Panc1 (cell line): ENCODE results near the gene RIC3. TPM values are rescaled to one million over a fixed set of nuclear protein-coding genes. Genes with fewer than 3 reads are reported as not detected.

Experiments used
- ATAC-seq: fragments of 200-7000 bp; cut with Tn5 transposase; 2 replicates; pipeline ENCODE4 v1.9.1; 2020; ENCODE audit warnings: mild to moderate bottlenecking, moderate library complexity
- BruUV-seq: library from RNA; stranded (reverse); fragments of 400-500 nt; replicated peaks from 2 replicates; lab custom pipeline; 2021; lab: Mats Ljungman, UMichigan
- CTCF ChIA-PET: fragments of 300-600 bp; sonication (Branson Sonifier 250); formaldehyde crosslinking; loops from one replicate; lab custom pipeline; 2022; ENCODE audit warnings: antibody characterized with exemption; lab: Charles Lee
- POLR2A ChIA-PET: fragments of 300-600 bp; sonication (Branson Sonifier 250); formaldehyde crosslinking; loops from one replicate; lab custom pipeline; 2022; ENCODE audit warnings: antibody characterized with exemption; lab: Charles Lee
- DNase-seq: peaks from one replicate; pipeline ENCODE4 v3.0.0-alpha.2; 2010; ENCODE audit warnings: low read depth, low spot score
- H3K27ac ChIP-seq: 2 replicates; pipeline ENCODE4 v1.5.1; 2011; ENCODE audit warnings: mild to moderate bottlenecking, low read length, inconsistent platforms
- H3K27me3 ChIP-seq: fragments of 200-500 bp; sonication (Bioruptor generic); 2 replicates; pipeline ENCODE4 v1.6.0; 2014; ENCODE audit warnings: low read length, inconsistent platforms; ENCODE audit not compliant: control insufficient read depth, insufficient read depth
- H3K36me3 ChIP-seq: fragments of 200-500 bp; sonication (Bioruptor generic); 2 replicates; pipeline ENCODE4 v1.5.1; 2014; ENCODE audit warnings: inconsistent platforms, mild to moderate bottlenecking, low read length, moderate library complexity; ENCODE audit not compliant: control insufficient read depth, insufficient read depth
- H3K4me1 ChIP-seq: 2 replicates; pipeline ENCODE4 v1.5.1; 2011; ENCODE audit warnings: inconsistent platforms, mild to moderate bottlenecking, low read length, moderate library complexity; ENCODE audit not compliant: control insufficient read depth, insufficient read depth
- H3K4me3 ChIP-seq, 2 experiments: 2 replicates each; pipeline ENCODE4 v1.5.1; 2011 to 2012; ENCODE audit warnings: low read depth in 2 of 2, low read length in 2 of 2, mild to moderate bottlenecking in 2 of 2, inconsistent platforms in 1 of 2, moderate library complexity in 1 of 2
- H3K9me3 ChIP-seq: fragments of 200-500 bp; sonication (Bioruptor generic); 2 replicates; pipeline ENCODE4 v1.5.1; 2014; ENCODE audit warnings: low read depth, mild to moderate bottlenecking, inconsistent platforms, low read length, moderate library complexity; ENCODE audit not compliant: control insufficient read depth, insufficient read depth
- POLR2AphosphoS5 ChIP-seq: IDR thresholded peaks from 2 replicates; pipeline ENCODE4 v1.6.1; 2012; ENCODE audit warnings: mild to moderate bottlenecking, low read depth, low read length, moderate library complexity
- SIN3A ChIP-seq: IDR thresholded peaks from 2 replicates; pipeline ENCODE4 v1.6.1; 2012; ENCODE audit warnings: low read depth, mild to moderate bottlenecking, low read length, moderate library complexity, borderline replicate concordance; ENCODE audit not compliant: insufficient read depth
- TCF7L2 ChIP-seq: IDR thresholded peaks from 2 replicates; pipeline ENCODE4 v1.6.1; 2011; ENCODE audit warnings: mild to moderate bottlenecking, low read depth, low read length, inconsistent platforms
- in situ Hi-C: cut with HindIII; loops from 2 replicates; pipeline ENCODE4 v1.10.0; 2016; ENCODE audit warnings: low sequenced_read_pairs, low pct_unique_long_range_greater_than_20kb
- intact Hi-C: fragments of 100-400 bp; cut with micrococcal nuclease; formaldehyde crosslinking; loops from one replicate; pipeline ENCODE4 v1.10.0; 2022; ENCODE audit not compliant: unreplicated experiment
- total RNA-seq: library from RNA; stranded (reverse); gene quantifications from one replicate; pipeline ENCODE4 v1.2.1, GENCODE V29; 2021; ENCODE audit not compliant: unreplicated experiment
- TF ChIP-seq, protein P1 (sequence below): fragments of 450-650 bp; IDR thresholded peaks from 2 replicates; pipeline ENCODE4 v1.5.1; 2017; ENCODE audit warnings: mild to moderate bottlenecking
- TF ChIP-seq, protein P2 (sequence below), 2 experiments: IDR thresholded peaks; 2 replicates each; pipeline ENCODE4 v1.6.1; 2011 to 2012; ENCODE audit warnings: low read depth in 2 of 2, control low read depth in 1 of 2, low read length in 1 of 2, mild to moderate bottlenecking in 1 of 2, moderate library complexity in 1 of 2; ENCODE audit not compliant: insufficient read depth in 1 of 2

RIC3 gene
- total RNA-seq, 1 experiment from 2014 or later, result 4.2 TPM

GRCh38 chr11:8060146-8060719 lies 108.6 kb downstream of the RIC3 start:
- TF ChIP-seq, protein P1, sequence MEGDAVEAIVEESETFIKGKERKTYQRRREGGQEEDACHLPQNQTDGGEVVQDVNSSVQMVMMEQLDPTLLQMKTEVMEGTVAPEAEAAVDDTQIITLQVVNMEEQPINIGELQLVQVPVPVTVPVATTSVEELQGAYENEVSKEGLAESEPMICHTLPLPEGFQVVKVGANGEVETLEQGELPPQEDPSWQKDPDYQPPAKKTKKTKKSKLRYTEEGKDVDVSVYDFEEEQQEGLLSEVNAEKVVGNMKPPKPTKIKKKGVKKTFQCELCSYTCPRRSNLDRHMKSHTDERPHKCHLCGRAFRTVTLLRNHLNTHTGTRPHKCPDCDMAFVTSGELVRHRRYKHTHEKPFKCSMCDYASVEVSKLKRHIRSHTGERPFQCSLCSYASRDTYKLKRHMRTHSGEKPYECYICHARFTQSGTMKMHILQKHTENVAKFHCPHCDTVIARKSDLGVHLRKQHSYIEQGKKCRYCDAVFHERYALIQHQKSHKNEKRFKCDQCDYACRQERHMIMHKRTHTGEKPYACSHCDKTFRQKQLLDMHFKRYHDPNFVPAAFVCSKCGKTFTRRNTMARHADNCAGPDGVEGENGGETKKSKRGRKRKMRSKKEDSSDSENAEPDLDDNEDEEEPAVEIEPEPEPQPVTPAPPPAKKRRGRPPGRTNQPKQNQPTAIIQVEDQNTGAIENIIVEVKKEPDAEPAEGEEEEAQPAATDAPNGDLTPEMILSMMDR, result no peak
- TF ChIP-seq POLR2AphosphoS5 (no peak), TCF7L2 (no peak), SIN3A (no peak)
- TF ChIP-seq, protein P2, sequence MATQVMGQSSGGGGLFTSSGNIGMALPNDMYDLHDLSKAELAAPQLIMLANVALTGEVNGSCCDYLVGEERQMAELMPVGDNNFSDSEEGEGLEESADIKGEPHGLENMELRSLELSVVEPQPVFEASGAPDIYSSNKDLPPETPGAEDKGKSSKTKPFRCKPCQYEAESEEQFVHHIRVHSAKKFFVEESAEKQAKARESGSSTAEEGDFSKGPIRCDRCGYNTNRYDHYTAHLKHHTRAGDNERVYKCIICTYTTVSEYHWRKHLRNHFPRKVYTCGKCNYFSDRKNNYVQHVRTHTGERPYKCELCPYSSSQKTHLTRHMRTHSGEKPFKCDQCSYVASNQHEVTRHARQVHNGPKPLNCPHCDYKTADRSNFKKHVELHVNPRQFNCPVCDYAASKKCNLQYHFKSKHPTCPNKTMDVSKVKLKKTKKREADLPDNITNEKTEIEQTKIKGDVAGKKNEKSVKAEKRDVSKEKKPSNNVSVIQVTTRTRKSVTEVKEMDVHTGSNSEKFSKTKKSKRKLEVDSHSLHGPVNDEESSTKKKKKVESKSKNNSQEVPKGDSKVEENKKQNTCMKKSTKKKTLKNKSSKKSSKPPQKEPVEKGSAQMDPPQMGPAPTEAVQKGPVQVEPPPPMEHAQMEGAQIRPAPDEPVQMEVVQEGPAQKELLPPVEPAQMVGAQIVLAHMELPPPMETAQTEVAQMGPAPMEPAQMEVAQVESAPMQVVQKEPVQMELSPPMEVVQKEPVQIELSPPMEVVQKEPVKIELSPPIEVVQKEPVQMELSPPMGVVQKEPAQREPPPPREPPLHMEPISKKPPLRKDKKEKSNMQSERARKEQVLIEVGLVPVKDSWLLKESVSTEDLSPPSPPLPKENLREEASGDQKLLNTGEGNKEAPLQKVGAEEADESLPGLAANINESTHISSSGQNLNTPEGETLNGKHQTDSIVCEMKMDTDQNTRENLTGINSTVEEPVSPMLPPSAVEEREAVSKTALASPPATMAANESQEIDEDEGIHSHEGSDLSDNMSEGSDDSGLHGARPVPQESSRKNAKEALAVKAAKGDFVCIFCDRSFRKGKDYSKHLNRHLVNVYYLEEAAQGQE (IDR thresholded peaks at IDR 0.05; ENCODE audit: insufficient read depth in 1 of 2, low read depth in 2 of 2, low read length in 1 of 2), result no peak
- no peaks in the 10 kb centered on the region for H3K4me1 ChIP-seq
- ChIA-PET CTCF (no interaction called here), POLR2A (no interaction called here)
- no peak overlapping the region for H3K4me3 ChIP-seq
- intact Hi-C loops, result no loop called here
- H3K36me3 ChIP-seq, result no peaks in the 10 kb centered on the region
- no peaks in the 10 kb centered on the region for H3K9me3 ChIP-seq
- DNase-seq (no peak), ATAC-seq (no peak)
- BruUV-seq, result no TSS peak
- no peaks in the 10 kb centered on the region for H3K27me3 ChIP-seq
- in situ Hi-C loops, result no loop called here
- no peak overlapping the region for H3K27ac ChIP-seq

DNA sequence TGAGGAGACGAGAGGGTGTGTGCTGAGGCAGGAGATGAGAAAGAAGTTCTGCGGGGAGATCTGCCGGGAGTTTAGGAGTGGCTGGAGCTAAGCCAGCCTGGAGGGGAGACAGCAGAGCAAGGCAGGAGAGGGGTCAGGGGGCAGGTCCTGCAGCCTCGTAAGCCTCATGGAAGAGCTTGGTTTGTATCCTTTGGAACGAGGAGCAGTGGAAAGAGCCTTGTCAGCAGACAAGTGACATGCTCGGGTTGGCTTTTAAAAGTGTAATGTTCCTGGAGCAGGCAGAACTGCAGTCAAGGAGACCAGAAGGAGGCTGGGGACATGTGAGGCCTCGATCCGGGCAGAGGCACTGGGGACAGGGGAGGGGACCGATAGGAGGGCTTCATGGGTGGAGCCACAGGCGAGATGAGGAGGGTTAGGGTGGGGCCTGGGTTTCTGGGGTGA lies 109.2 kb downstream of the RIC3 start:
- intact Hi-C loops (no loop called here), in situ Hi-C loops (no loop called here)
- Histone ChIP-seq H3K9me3 (no peaks in the 10 kb centered on the region), H3K4me1 (no peaks in the 10 kb centered on the region), H3K4me3 (no peak overlapping the region), H3K36me3 (no peaks in the 10 kb centered on the region), H3K27me3 (no peaks in the 10 kb centered on the region), H3K27ac (no peak overlapping the region)
- ChIA-PET CTCF (no interaction called here), POLR2A (no interaction called here)
- DNase-seq (no peak), ATAC-seq (no peak)
- TF ChIP-seq, protein P2 (IDR thresholded peaks at IDR 0.05; ENCODE audit: insufficient read depth in 1 of 2, low read depth in 2 of 2, low read length in 1 of 2), result no peak
- no peak for TF ChIP-seq POLR2AphosphoS5
- TF ChIP-seq TCF7L2, result no peak
- TF ChIP-seq, protein P1, result no peak
- no peak for TF ChIP-seq SIN3A
- no TSS peak for BruUV-seq
